ENCODE measurements around the gene UBL5. TPM values are rescaled to one million over a fixed set of nuclear protein-coding genes. Genes with fewer than 3 reads are reported as not detected.

Gene UBL5
- total RNA-seq, 1 donor from 2014 or later, result 172 TPM

Other genes starting within 250 kb of the UBL5 start
- gene ZNF121, start 243.4 kb upstream of the UBL5 start, total RNA-seq, result 17.9 and 30.2 TPM in 2 replicates
- 17.0 and 25.0 TPM in 2 replicates for gene ZNF561, start 206.7 kb upstream of the UBL5 start, total RNA-seq
- 9.8 and 27.2 TPM in 2 replicates for gene ZNF562, start 152.8 kb upstream of the UBL5 start, total RNA-seq
- gene ZNF846, start 59.2 kb upstream of the UBL5 start, total RNA-seq, result 3.9 and 4.0 TPM in 2 replicates
- gene FBXL12, start 8.8 kb upstream of the UBL5 start, total RNA-seq, result 6.1 and 10.3 TPM in 2 replicates
- 81.1 and 95.8 TPM in 2 replicates for gene PIN1, start 7.4 kb downstream of the UBL5 start, total RNA-seq
- gene OLFM2, start 108.6 kb downstream of the UBL5 start, total RNA-seq, result 0.65 and 0.79 TPM in 2 replicates
- gene COL5A3, start 182.6 kb downstream of the UBL5 start, total RNA-seq, result under 0.01 TPM in 2 replicates
- gene RDH8, start 185.6 kb downstream of the UBL5 start, total RNA-seq, result not detected in 2 replicates

Measured in lung microvascular endothelial cell (primary cell).